ENCODE data around the gene ADAM10. TPM values are rescaled to one million over a fixed set of nuclear protein-coding genes. Genes with fewer than 3 reads are reported as not detected.

The ADAM10 gene
- total RNA-seq, 1 donor from 2014 or later: 44.6 TPM

DNA sequence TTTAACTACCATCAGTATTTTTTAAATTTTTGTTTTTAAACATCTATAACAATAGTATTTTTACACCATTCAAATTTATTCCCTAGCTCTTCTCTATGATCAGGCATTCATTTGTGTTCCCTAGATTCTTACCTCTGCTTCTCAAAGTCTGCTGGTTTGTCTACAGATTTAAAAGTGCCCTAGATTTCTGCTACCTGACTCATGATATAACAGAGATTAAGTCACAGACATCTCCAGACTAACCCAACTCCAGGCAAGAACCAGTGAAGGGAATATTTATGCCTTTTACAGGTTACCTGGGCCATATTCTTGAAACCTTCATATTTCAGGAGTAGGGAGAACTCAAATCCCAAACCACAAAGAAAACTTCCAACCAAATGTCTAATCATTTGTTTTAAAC, 38.8 kb downstream of the ADAM10 start:
- Histone ChIP-seq H3K27ac (no peak overlapping the region), H3K36me3 (peaks cover 0 to 5% of the 10 kb centered on the region in 2 donors), H3K4me3 (no peak overlapping the region), H3K9me3 (no peaks in the 10 kb centered on the region), H3K27me3 (no peaks in the 10 kb centered on the region), H3K4me1 (no peaks in the 10 kb centered on the region)
- no peak for DNase-seq (ENCODE audit: low spot score in 2 of 2)
- TF ChIP-seq, protein P1, sequence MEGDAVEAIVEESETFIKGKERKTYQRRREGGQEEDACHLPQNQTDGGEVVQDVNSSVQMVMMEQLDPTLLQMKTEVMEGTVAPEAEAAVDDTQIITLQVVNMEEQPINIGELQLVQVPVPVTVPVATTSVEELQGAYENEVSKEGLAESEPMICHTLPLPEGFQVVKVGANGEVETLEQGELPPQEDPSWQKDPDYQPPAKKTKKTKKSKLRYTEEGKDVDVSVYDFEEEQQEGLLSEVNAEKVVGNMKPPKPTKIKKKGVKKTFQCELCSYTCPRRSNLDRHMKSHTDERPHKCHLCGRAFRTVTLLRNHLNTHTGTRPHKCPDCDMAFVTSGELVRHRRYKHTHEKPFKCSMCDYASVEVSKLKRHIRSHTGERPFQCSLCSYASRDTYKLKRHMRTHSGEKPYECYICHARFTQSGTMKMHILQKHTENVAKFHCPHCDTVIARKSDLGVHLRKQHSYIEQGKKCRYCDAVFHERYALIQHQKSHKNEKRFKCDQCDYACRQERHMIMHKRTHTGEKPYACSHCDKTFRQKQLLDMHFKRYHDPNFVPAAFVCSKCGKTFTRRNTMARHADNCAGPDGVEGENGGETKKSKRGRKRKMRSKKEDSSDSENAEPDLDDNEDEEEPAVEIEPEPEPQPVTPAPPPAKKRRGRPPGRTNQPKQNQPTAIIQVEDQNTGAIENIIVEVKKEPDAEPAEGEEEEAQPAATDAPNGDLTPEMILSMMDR (IDR thresholded peaks at IDR 0.05): no peak
- intact Hi-C loops (cut with DNase I): no loop called here

DNA sequence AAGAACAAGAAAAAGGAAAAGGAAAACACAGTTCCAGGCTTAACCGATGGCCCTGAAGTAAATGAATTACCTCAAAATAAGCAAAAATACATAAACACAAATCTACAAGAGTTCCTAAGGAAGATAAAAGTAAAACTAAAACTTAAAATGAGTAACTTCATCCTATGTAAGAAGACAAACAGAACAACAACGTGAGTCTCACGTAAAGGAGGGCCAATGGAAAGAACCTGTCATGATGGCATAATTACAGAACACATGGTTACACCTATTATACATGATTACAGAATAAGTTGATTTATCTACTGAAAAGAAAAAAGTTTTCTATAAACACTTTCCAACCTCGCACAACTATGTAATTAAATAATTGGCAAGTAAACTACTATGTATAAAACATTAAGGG, 42.1 kb downstream of the ADAM10 start:
- no peak overlapping the region for H3K4me3 ChIP-seq
- DNase-seq (ENCODE audit: low spot score in 2 of 2): no peak
- no peaks in the 10 kb centered on the region for H3K4me1 ChIP-seq
- no peaks in the 10 kb centered on the region for H3K36me3 ChIP-seq
- no peaks in the 10 kb centered on the region for H3K27me3 ChIP-seq
- TF ChIP-seq, protein P1 (IDR thresholded peaks at IDR 0.05): no peak
- intact Hi-C loops (cut with DNase I): no loop called here
- H3K27ac ChIP-seq: no peak overlapping the region
- H3K9me3 ChIP-seq: no peaks in the 10 kb centered on the region

DNA sequence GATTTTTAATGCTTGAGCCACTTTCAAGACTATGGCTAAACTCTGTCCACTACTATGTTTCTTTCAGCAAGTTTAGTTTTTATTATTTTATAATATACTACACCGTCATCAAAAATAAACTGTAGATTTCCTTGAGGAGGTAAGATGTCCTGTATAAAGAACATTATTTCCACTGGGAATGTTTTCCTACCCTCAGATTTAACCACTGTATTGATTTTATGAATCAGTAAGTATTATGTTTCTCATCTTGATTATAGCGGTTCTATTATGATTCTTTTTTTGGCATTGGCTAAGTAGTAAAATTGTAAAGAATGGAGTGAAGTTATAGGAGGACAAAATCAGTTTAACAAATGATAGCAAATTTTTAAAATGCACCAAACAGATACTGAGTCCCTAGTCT, 44.4 kb downstream of the ADAM10 start:
- Histone ChIP-seq H3K27ac (no peak overlapping the region), H3K36me3 (no peaks in the 10 kb centered on the region), H3K4me1 (no peaks in the 10 kb centered on the region), H3K27me3 (no peaks in the 10 kb centered on the region), H3K9me3 (no peaks in the 10 kb centered on the region), H3K4me3 (no peak overlapping the region)
- TF ChIP-seq, protein P1 (IDR thresholded peaks at IDR 0.05): no peak
- intact Hi-C loops (cut with DNase I): no loop called here
- no peak for DNase-seq (ENCODE audit: low spot score in 2 of 2)

DNA sequence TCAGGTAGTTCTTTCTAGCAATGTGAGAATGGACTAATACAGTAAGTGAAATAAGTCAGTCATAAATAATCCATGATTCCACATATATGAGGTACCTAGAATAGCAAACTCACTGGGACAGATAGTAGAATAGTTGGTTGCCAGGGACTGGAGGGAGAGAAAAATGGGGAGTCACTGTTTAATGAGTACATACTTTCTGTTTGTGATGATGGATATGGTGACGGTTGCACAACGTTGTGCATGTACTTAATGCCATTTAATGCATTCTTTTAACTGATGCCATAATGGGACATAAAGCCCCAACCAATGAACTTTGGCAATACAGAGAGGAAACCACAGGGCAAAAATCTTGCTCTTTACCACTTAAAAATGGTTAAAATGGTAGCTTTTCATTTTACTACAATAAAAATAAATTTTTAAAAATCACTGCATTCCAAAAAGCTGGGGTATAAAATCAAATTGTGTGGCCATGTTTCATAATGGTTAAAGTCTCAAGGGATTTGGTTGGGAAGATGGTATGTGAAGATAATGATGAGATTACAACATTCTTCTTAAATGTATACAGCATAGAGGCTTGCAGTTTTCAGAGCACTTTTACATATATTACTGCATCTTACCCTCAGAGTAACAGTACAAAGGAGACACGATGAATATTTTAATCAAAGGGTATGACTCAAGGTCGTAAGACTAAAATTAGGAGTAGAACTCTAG, 45.2 kb downstream of the ADAM10 start:
- TF ChIP-seq, protein P1 (IDR thresholded peaks at IDR 0.05): no peak
- Histone ChIP-seq H3K9me3 (peaks cover 0 to 7% of the 10 kb centered on the region in 2 donors), H3K4me3 (no peak overlapping the region), H3K36me3 (no peaks in the 10 kb centered on the region), H3K4me1 (no peaks in the 10 kb centered on the region), H3K27ac (no peak overlapping the region), H3K27me3 (no peaks in the 10 kb centered on the region)
- intact Hi-C loops (cut with DNase I): no loop called here
- DNase-seq (ENCODE audit: low spot score in 2 of 2): no peak

DNA sequence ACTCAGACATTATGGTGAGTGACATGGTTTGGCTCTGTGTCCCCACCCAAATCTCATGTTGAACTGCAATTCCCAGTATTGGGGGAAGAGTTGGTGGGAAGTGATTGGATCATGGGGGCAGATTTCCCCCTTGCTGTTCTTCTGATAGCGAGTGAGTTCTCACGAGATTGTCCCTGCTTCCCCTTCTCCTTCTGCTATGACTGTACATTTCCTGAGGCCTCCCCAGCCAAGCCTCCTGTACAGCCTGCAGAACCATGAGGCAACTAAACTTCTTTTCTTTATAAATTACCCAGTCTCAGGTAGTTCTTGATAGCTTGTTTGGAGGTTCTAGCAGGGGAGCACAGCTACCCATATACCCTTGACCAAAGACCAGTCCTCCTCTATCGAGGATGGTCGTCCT, 45.9 kb downstream of the ADAM10 start:
- Histone ChIP-seq H3K36me3 (no peaks in the 10 kb centered on the region), H3K9me3 (peaks cover 0 to 14% of the 10 kb centered on the region in 2 donors), H3K27ac (no peak overlapping the region), H3K4me3 (no peak overlapping the region), H3K4me1 (no peaks in the 10 kb centered on the region), H3K27me3 (no peaks in the 10 kb centered on the region)
- DNase-seq (ENCODE audit: low spot score in 2 of 2): no peak
- TF ChIP-seq, protein P1 (IDR thresholded peaks at IDR 0.05): no peak
- intact Hi-C loops (cut with DNase I): no loop called here
